HCT116 (cell line): ENCODE measurements around the gene NCKAP5. TPM values are rescaled to one million over a fixed set of nuclear protein-coding genes. Genes with fewer than 3 reads are reported as not detected.

Experiments
- ATAC-seq: fragments of 200-7000 bp; cut with Tn5 transposase; 2 replicates; pipeline ENCODE4 v1.9.1; 2020; ENCODE audit warnings: mild to moderate bottlenecking, moderate library complexity
- BruUV-seq: library from RNA; stranded (reverse); fragments of 400-500 nt; replicated peaks from 2 replicates; lab custom pipeline; 2021; lab: Mats Ljungman, UMichigan
- CTCF ChIA-PET: fragments of 300-600 bp; sonication (Branson Sonifier 250); formaldehyde crosslinking; loops from one replicate; lab custom pipeline; 2021; ENCODE audit warnings: antibody characterized with exemption; lab: Charles Lee
- POLR2A ChIA-PET: fragments of 300-600, 350-600 bp; sonication (Branson Sonifier 250); formaldehyde crosslinking; loops from one replicate; lab custom pipeline; 2021; ENCODE audit warnings: antibody characterized with exemption; lab: Charles Lee
- RAD21 ChIA-PET, 2 experiments: fragments of 300-600 bp; sonication (Branson Sonifier 250); formaldehyde crosslinking; loops; one replicate each; lab custom pipeline; 2023; ENCODE audit warnings: low total read pairs in 2 of 2; ENCODE audit not compliant: uncharacterized antibody in 2 of 2, unreplicated experiment in 2 of 2, low non-redundant PET in 1 of 2; lab: Charles Lee
- DNase-seq: peaks from one replicate; pipeline ENCODE4 v3.0.0-alpha.2; 2010; ENCODE audit warnings: low read depth, low spot score
- H2AFZ ChIP-seq: fragments of 200-600 bp; shearing (Covaris generic), sonication (generic); 2 replicates; pipeline ENCODE4 v1.6.1; 2017; ENCODE audit warnings: low read depth, mixed run types, mixed read lengths, antibody characterized with exemption, low read length; ENCODE audit not compliant: poor library complexity, severe bottlenecking
- H3K27ac ChIP-seq: 2 replicates; pipeline ENCODE4 v1.5.1; 2012; ENCODE audit warnings: low read depth, low read length
- H3K27me3 ChIP-seq: fragments of 200-600 bp; sonication (generic); 2 replicates; pipeline ENCODE4 v1.6.1; 2016; ENCODE audit warnings: mixed run types, low read length, mixed read lengths; ENCODE audit not compliant: insufficient read depth
- H3K36me3 ChIP-seq, 2 experiments: fragments of 200-500 bp in 1 of 2; fragments of 200-600 bp in 1 of 2; sonication (Bioruptor generic) in 1 of 2; sonication (generic) in 1 of 2; 2 replicates each; pipeline versions ENCODE4 v1.5.1 to v1.6.1; 2014 to 2016; ENCODE audit warnings: low read length in 2 of 2, inconsistent platforms in 1 of 2, mixed read lengths in 1 of 2, mixed run types in 1 of 2; ENCODE audit not compliant: insufficient read depth in 2 of 2, control insufficient read depth in 1 of 2
- H3K4me1 ChIP-seq, 2 experiments: fragments of 200-600 bp in 1 of 2; sonication (generic) in 1 of 2; 2 replicates each; pipeline versions ENCODE4 v1.5.1 to v1.6.1; 2012 to 2017; ENCODE audit warnings: low read length in 2 of 2, inconsistent platforms in 1 of 2, mild to moderate bottlenecking in 1 of 2, mixed read lengths in 1 of 2, mixed run types in 1 of 2, moderate library complexity in 1 of 2; ENCODE audit not compliant: insufficient read depth in 2 of 2, control insufficient read depth in 1 of 2
- H3K4me2 ChIP-seq: fragments of 200-600 bp; sonication (generic); 2 replicates; pipeline ENCODE4 v1.6.1; 2017; ENCODE audit warnings: mixed run types, low read length, mixed read lengths
- H3K4me3 ChIP-seq, 2 experiments: fragments of 200-600 bp in 1 of 2; sonication (generic) in 1 of 2; replicated peaks in 1 of 2; 2 replicates each; pipeline ENCODE4 v1.5.1; 2011 to 2016; ENCODE audit warnings: low read length in 2 of 2, control low read depth in 1 of 2, low read depth in 1 of 2, mild to moderate bottlenecking in 1 of 2, mixed read lengths in 1 of 2, mixed run types in 1 of 2
- H3K79me2 ChIP-seq: fragments of 200-600 bp; sonication (generic); 2 replicates; pipeline ENCODE4 v1.6.1; 2017; ENCODE audit warnings: mild to moderate bottlenecking, mixed run types, low read length, moderate library complexity, mixed read lengths; ENCODE audit not compliant: insufficient read depth
- H3K9ac ChIP-seq: fragments of 200-600 bp; sonication (generic); 2 replicates; pipeline ENCODE4 v1.6.1; 2016; ENCODE audit warnings: low read length, mixed read lengths
- H3K9me2 ChIP-seq: fragments of 200-600 bp; sonication (generic), shearing (Covaris generic); 2 replicates; pipeline ENCODE4 v1.6.1; 2017; ENCODE audit warnings: mixed run types, mild to moderate bottlenecking, moderate library complexity; ENCODE audit not compliant: insufficient read depth
- H3K9me3 ChIP-seq, 2 experiments: fragments of 200-500 bp in 1 of 2; fragments of 200-600 bp in 1 of 2; sonication (Bioruptor generic) in 1 of 2; sonication (generic) in 1 of 2; 2 replicates each; pipeline ENCODE4 v1.6.1; 2014 to 2017; ENCODE audit warnings: low read length in 2 of 2, mixed read lengths in 2 of 2, inconsistent platforms in 1 of 2, low read depth in 1 of 2, mild to moderate bottlenecking in 1 of 2, mixed run types in 1 of 2, moderate library complexity in 1 of 2; ENCODE audit not compliant: control insufficient read depth in 1 of 2, insufficient read depth in 1 of 2
- H4K20me1 ChIP-seq: fragments of 200-600 bp; sonication (generic), shearing (Covaris generic); 2 replicates; pipeline ENCODE4 v1.6.1; 2017; ENCODE audit warnings: mixed run types, mild to moderate bottlenecking, moderate library complexity; ENCODE audit not compliant: insufficient read depth
- CEBPB ChIP-seq: IDR thresholded peaks from 2 replicates; pipeline ENCODE4 v1.6.1; 2012; ENCODE audit warnings: low read depth
- CTCF ChIP-seq, 3 experiments: fragments of 200-600 bp in 1 of 3; sonication (generic) in 1 of 3; IDR thresholded peaks in 2 of 3; conservative IDR thresholded peaks in 1 of 3; 2 replicates each; pipeline ENCODE4 v1.5.1; 2012 to 2017; ENCODE audit warnings: low read depth in 2 of 3, low read length in 2 of 3, antibody characterized with exemption in 1 of 3, borderline replicate concordance in 1 of 3, control low read depth in 1 of 3, mild to moderate bottlenecking in 1 of 3, mixed read lengths in 1 of 3, mixed run types in 1 of 3, moderate library complexity in 1 of 3; ENCODE audit not compliant: insufficient read depth in 1 of 3
- EGR1 ChIP-seq: IDR thresholded peaks from 2 replicates; pipeline ENCODE4 v1.6.1; 2012; ENCODE audit warnings: low read depth
- ELF1 ChIP-seq: IDR thresholded peaks from 2 replicates; pipeline ENCODE4 v1.6.1; 2012; ENCODE audit warnings: low read depth, borderline replicate concordance
- EZH2 ChIP-seq: fragments of 200-600 bp; sonication (generic); IDR thresholded peaks from 2 replicates; pipeline ENCODE4 v1.6.1; 2017; ENCODE audit warnings: antibody characterized with exemption, mixed run types
- EZH2phosphoT487 ChIP-seq: fragments of 200-600 bp; IDR thresholded peaks from 2 replicates; pipeline ENCODE4 v1.6.1; 2018; ENCODE audit warnings: antibody characterized with exemption, borderline replicate concordance
- POLR2A ChIP-seq: IDR thresholded peaks from 2 replicates; pipeline ENCODE4 v1.7.0; 2011; ENCODE audit warnings: borderline replicate concordance; ENCODE audit not compliant: insufficient read depth, insufficient read length; ENCODE audit errors: extremely low read depth
- RAD21 ChIP-seq: IDR thresholded peaks from 2 replicates; pipeline ENCODE4 v1.6.1; 2012; ENCODE audit warnings: low read depth, mild to moderate bottlenecking
- SIN3A ChIP-seq: IDR thresholded peaks from 2 replicates; pipeline ENCODE4 v1.6.1; 2012; ENCODE audit warnings: low read depth
- SP1 ChIP-seq: IDR thresholded peaks from 2 replicates; pipeline ENCODE4 v1.6.1; 2012; ENCODE audit warnings: low read depth
- YY1 ChIP-seq: IDR thresholded peaks from 2 replicates; pipeline ENCODE4 v1.6.1; 2011; ENCODE audit warnings: low read length, low read depth, moderate library complexity, mild to moderate bottlenecking; ENCODE audit not compliant: insufficient replicate concordance; ENCODE audit errors: extremely low read depth
- ZBTB33 ChIP-seq: IDR thresholded peaks from 2 replicates; pipeline ENCODE4 v1.6.1; 2011; ENCODE audit warnings: mild to moderate bottlenecking, low read length, moderate library complexity; ENCODE audit not compliant: insufficient replicate concordance; ENCODE audit errors: extremely low read depth
- ZFX ChIP-seq: fragments of 450-650 bp; IDR thresholded peaks from 2 replicates; pipeline ENCODE4 v1.6.1; 2017
- ZNF274 ChIP-seq: fragments of 200-500 bp; sonication (Bioruptor generic); IDR thresholded peaks from 2 replicates; pipeline ENCODE4 v1.6.1; 2014; ENCODE audit warnings: mild to moderate bottlenecking, low read depth, low read length, inconsistent platforms
- intact Hi-C: fragments of 100-400 bp; cut with micrococcal nuclease; formaldehyde crosslinking; loops from 2 replicates; pipeline ENCODE4 v1.10.0; 2022
- total RNA-seq: library from RNA; stranded (reverse); gene quantifications from one replicate; pipeline ENCODE4 v1.2.1, GENCODE V29; 2021; ENCODE audit not compliant: unreplicated experiment
- TF ChIP-seq, protein P1 (sequence below): IDR thresholded peaks from 2 replicates; pipeline ENCODE4 v1.6.1; 2012

The NCKAP5 gene
- total RNA-seq, 1 experiment from 2014 or later, result 0.30 TPM

GRCh38 chr2:132692816-132693215 lies 875.4 kb downstream of the NCKAP5 start:
- TF ChIP-seq RAD21 (no peak), POLR2A (no peak), ELF1 (no peak), EZH2 (no peak), SIN3A (no peak), ZFX (no peak), SP1 (no peak), CEBPB (no peak)
- DNase-seq (no peak), ATAC-seq (no peak)
- Histone ChIP-seq H2AFZ (no peak overlapping the region), H3K36me3 (no peaks in the 10 kb centered on the region), H3K79me2 (no peaks in the 10 kb centered on the region), H3K27ac (no peak overlapping the region), H3K4me1 (no peaks in the 10 kb centered on the region), H4K20me1 (no peaks in the 10 kb centered on the region), H3K27me3 (no peaks in the 10 kb centered on the region), H3K4me3 (no peak overlapping the region), H3K9ac (no peak overlapping the region), H3K9me3 (no peaks in the 10 kb centered on the region), H3K4me2 (no peak overlapping the region), H3K9me2 (no peaks in the 10 kb centered on the region)
- BruUV-seq, result no TSS peak
- ChIA-PET POLR2A (no interaction called here), RAD21 (no interaction called here), CTCF (no interaction called here)
- intact Hi-C loops, result no loop called here

GRCh38 chr2:132691556-132691955 lies 876.7 kb downstream of the NCKAP5 start:
- no peaks in the 10 kb centered on the region for H3K4me1 ChIP-seq
- no peaks in the 10 kb centered on the region for H3K27me3 ChIP-seq
- no peaks in the 10 kb centered on the region for H3K9me2 ChIP-seq
- intact Hi-C loops, result no loop called here
- RAD21 ChIA-PET, result no interaction called here
- no peak overlapping the region for H3K4me2 ChIP-seq
- DNase-seq (no peak), ATAC-seq (no peak)
- H2AFZ ChIP-seq, result no peak overlapping the region
- no peaks in the 10 kb centered on the region for H3K36me3 ChIP-seq
- H3K4me3 ChIP-seq, result no peak overlapping the region
- no TSS peak for BruUV-seq
- H3K9ac ChIP-seq, result no peak overlapping the region
- H4K20me1 ChIP-seq, result no peaks in the 10 kb centered on the region
- POLR2A ChIA-PET, result no interaction called here
- no peak overlapping the region for H3K27ac ChIP-seq
- no peaks in the 10 kb centered on the region for H3K9me3 ChIP-seq
- no peaks in the 10 kb centered on the region for H3K79me2 ChIP-seq
- CTCF ChIA-PET, result no interaction called here
- TF ChIP-seq CTCF (IDR thresholded peaks at IDR 0.05 in 2 of 3, conservative IDR thresholded peaks at IDR 0.05 in 1 of 3; ENCODE audit: borderline replicate concordance in 1 of 3, insufficient read depth in 1 of 3, low read depth in 2 of 3, low read length in 2 of 3) (no peak), EGR1 (no peak), YY1 (no peak), ZNF274 (no peak), SIN3A (no peak), ZBTB33 (no peak), EZH2phosphoT487 (no peak)
- TF ChIP-seq, protein P1, sequence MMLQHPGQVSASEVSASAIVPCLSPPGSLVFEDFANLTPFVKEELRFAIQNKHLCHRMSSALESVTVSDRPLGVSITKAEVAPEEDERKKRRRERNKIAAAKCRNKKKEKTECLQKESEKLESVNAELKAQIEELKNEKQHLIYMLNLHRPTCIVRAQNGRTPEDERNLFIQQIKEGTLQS, result no peak
